ENCODE data around the gene C5orf15.
A peak's percentile ranks its signal among the peaks of the same experiment; 100 is the strongest.
"Not testable (repeated sequence)": the region's sequence is repeated elsewhere in the genome, so short reads cannot be mapped to it uniquely, and the experiment has no call there.

The C5orf15 gene

DNA sequence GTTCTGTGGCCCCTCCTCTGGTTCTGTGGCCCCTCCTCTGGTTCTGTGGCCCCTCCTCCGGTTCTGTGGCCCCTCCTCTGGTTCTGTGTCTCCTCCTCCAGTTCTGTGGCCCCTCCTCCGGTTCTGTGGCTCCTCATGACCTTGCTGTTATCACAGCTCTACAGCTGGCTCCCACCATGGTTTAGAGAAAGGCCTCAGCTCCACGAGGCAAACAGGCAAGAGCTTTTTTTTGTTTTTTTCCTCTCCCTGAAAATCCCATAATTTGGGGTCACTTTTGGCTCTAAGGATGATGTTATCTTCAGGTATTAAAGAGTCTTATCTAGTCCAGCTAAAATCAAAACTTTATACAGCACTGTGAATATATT lies 31.8 kb downstream of the C5orf15 start:
- Histone ChIP-seq H3K4me3 (no peak overlapping the region), H3K27ac (no peak overlapping the region)
- DNase-seq (ENCODE audit: low spot score), result no peak
- TF ChIP-seq, protein P1, sequence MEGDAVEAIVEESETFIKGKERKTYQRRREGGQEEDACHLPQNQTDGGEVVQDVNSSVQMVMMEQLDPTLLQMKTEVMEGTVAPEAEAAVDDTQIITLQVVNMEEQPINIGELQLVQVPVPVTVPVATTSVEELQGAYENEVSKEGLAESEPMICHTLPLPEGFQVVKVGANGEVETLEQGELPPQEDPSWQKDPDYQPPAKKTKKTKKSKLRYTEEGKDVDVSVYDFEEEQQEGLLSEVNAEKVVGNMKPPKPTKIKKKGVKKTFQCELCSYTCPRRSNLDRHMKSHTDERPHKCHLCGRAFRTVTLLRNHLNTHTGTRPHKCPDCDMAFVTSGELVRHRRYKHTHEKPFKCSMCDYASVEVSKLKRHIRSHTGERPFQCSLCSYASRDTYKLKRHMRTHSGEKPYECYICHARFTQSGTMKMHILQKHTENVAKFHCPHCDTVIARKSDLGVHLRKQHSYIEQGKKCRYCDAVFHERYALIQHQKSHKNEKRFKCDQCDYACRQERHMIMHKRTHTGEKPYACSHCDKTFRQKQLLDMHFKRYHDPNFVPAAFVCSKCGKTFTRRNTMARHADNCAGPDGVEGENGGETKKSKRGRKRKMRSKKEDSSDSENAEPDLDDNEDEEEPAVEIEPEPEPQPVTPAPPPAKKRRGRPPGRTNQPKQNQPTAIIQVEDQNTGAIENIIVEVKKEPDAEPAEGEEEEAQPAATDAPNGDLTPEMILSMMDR (IDR thresholded peaks at IDR 0.05), result no peak

DNA sequence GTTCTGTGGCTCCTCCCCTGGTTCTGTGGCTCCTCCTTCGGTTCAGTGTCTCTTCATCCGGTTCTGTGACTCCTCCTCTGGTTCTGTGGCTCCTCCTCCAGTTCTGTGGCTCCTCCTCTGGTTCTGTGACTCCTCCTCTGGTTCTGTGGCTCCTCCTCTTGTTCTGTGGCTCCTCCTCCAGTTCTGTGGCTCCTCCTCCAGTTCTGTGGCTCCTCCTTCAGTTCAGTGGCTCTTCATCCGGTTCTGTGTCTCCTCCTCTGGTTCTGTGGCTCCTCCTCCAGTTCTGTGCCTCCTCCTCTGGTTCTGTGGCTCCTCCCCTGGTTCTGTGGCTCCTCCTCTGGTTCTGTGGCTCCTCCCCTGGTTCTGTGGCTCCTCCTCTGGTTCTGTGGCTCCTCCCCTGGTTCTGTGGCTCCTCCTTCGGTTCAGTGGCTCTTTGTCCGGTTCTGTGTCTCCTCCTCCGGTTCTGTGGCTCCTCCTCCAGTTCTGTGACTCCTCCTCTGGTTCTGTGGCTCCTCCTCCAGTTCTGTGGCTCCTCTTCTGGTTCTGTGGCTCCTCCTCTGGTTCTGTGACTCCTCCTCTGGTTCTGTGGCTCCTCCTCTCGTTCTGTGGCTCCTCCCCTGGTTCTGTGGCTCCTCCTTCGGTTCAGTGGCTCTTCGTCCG lies 32.3 kb downstream of the C5orf15 start:
- H3K4me3 ChIP-seq, H3K27ac ChIP-seq: not testable (repeated sequence)
- DNase-seq (ENCODE audit: low spot score), result peak; percentile 36

DNA sequence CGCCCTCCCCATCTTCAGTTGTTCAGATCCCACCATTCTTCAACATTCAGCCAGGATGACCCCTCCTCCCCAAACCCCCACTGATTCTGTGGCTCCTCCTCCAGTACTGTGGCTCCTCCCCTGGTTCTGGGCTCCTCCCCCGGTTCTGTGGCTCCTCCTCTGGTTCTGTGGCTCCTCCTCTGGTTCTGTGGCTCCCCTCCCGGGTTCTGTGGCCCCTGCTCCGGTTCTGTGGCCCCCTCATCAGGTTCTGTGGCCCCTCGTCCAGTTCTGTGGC lies 32.8 kb downstream of the C5orf15 start:
- no peak overlapping the region for H3K27ac ChIP-seq
- H3K4me3 ChIP-seq, result no peak overlapping the region
- TF ChIP-seq, protein P1 (IDR thresholded peaks at IDR 0.05), result no peak
- DNase-seq (ENCODE audit: low spot score), result no peak

DNA sequence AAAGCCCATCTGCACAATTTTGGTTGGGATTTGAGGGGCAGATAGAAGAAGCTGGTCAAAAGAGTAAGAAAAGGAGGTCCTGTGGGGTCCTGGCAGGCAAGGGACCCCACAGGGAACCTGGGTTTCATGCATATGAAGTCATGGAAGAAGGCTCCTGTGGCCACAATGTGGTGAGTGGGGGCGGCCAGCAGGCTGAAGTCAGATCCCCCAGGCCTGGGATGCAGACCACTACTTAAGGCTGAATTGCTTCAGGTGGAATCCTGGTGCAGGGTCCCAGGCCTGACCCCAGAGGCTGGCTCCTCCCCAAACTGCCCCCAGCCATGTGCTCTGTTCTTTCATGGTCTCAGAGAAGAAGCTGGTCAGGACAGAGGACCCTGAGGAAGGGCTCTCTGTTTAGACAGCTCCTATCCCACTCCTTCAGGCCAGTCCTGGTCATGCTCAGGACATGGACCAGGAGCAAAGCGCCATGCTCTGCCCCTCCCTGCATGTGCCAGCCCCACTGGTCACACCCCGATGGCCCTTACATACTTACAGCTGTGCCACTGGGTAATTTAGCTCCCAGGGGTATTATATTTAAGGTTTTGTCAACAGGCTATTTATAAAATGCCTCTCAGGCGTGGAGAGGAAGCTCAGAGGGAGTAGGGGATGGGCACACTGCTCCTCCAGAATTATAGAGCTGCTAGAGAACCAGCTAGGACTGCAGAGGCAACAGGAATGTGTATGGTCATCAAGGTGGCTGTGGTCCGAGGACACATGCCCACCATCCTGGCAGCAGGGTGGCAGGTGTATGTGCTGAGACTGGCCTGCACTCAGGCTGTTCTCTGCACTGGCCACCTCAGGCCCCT lies 33.4 kb downstream of the C5orf15 start:
- Histone ChIP-seq H3K27ac (no peak overlapping the region), H3K4me3 (no peak overlapping the region)
- no peak for DNase-seq (ENCODE audit: low spot score)
- TF ChIP-seq, protein P1 (IDR thresholded peaks at IDR 0.05), result no peak

DNA sequence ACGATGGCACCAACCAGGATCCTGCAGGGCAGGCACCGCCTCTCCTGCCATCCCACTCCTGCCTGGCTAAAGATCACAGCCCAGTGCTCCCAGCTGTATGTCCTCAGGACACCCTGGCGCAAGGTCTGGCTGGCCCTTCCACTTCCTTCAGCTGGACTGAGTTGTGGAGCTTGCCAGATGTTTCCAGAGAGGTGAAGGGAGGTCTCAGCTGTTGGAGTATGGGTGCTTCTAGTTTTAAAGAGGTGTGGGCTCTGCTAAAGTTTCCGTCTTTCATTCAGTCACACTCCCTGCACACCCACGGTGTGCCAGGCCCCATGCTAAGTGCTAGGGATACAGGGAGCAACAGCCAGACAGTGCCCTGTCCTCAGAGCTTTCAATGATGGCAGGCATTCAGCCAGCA lies 34.1 kb downstream of the C5orf15 start:
- H3K4me3 ChIP-seq, result no peak overlapping the region
- TF ChIP-seq, protein P1 (IDR thresholded peaks at IDR 0.05), result no peak
- H3K27ac ChIP-seq, result no peak overlapping the region
- DNase-seq (ENCODE audit: low spot score), result no peak

DNA sequence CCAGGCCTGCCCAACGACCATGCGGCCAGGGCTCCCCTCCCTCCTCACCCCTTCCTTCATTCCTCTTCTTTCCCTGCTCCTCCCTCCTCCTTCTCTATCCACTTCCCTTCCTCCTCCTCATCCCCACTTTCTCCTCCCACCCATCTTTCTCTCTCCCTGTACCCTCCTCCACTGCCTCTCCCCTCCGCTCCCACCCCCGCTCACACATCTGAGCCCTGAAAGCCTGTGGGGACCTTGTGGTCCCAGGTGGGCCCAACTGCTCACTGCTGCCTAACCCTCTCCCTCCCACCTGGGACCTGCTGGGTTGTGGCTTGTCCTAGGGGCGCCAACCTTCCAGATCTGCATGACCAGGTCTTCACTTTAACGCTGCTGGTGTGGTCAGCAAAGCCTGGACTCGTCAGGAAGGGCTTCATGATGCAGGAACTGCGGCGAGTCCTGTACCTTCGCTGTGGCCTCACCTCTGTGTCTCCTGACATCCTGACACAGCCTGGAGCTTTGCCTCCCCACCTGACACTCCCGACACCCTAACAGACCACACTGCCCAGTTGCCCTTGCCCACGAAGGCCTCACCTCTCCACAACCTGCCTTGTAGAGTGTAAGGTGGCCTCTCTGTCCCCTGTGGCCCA lies 34.6 kb downstream of the C5orf15 start:
- H3K27ac ChIP-seq, result peak overlapping the region in 1 of 2 donors; percentile 48
- TF ChIP-seq, protein P1 (IDR thresholded peaks at IDR 0.05), result no peak
- no peak for DNase-seq (ENCODE audit: low spot score)
- H3K4me3 ChIP-seq, result no peak overlapping the region

DNA sequence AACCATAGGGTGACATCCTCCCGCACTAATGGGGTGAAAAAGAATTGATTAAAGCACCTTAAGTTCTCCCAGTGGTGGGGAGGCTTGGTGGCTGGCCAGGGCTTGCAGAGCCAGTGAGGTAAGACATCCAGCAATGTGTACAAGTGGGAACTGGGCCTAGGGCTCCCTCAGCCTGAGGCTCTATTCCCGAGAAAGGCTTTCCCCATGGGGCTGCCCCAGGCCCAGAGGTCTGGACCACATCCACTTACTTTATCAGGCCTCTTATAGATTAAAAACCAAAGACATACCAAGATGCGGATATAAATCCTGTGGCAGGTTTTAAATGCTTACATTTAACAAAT lies 35.3 kb downstream of the C5orf15 start:
- no peak for DNase-seq (ENCODE audit: low spot score)
- peak overlapping the region in 1 of 2 donors; percentile 48 for H3K27ac ChIP-seq
- no peak overlapping the region for H3K4me3 ChIP-seq
- TF ChIP-seq, protein P1 (IDR thresholded peaks at IDR 0.05), result no peak

Data from coronary artery (tissue), 2 donors.